B cell (primary cell): Measurements from ENCODE around the gene PAM16. TPM values are rescaled to one million over a fixed set of nuclear protein-coding genes. Genes with fewer than 3 reads are reported as not detected.

Experiments used
- ATAC-seq: fragments of 200-7000 bp; cut with Tn5 transposase; one replicate; pipeline ENCODE4 v1.10.0; 2021; ENCODE audit warnings: low read depth, mild to moderate bottlenecking, moderate number of reproducible peaks, moderate library complexity
- CTCF ChIA-PET: fragments of 350-600 bp; sonication (Branson Sonifier 250); formaldehyde crosslinking; loops from one replicate; lab custom pipeline; 2021; ENCODE audit warnings: antibody characterized with exemption, inconsistent platforms; lab: Charles Lee
- POLR2A ChIA-PET: fragments of 350-600 bp; sonication (Branson Sonifier 250); formaldehyde crosslinking; loops from one replicate; lab custom pipeline; 2021; ENCODE audit warnings: antibody characterized with exemption; lab: Charles Lee
- DNase-seq: peaks from one replicate; pipeline ENCODE4 v3.0.0; 2013
- H2AFZ ChIP-seq: 2 replicates; pipeline ENCODE4 v1.6.1; 2012; ENCODE audit warnings: mild to moderate bottlenecking, low read depth, low read length; ENCODE audit not compliant: insufficient read depth, poor library complexity, severe bottlenecking
- H3K27ac ChIP-seq, 2 donors: 1 replicate in 1 of 2; 2 replicates in 1 of 2; pipeline ENCODE4 v1.5.1; 2012 to 2013; ENCODE audit warnings: low read length in 2 of 2, mild to moderate bottlenecking in 2 of 2, moderate library complexity in 1 of 2
- H3K27me3 ChIP-seq, 4 experiments: fragments of 200-600 bp in 1 of 4; sonication (generic) in 1 of 4; replicated peaks in 1 of 4; 1 replicate in 2 of 4; 2 replicates in 2 of 4; pipeline versions ENCODE4 v1.6.1 to v1.7.0; 2013 to 2016; ENCODE audit warnings: low read length in 3 of 4, mild to moderate bottlenecking in 2 of 4, mixed read lengths in 1 of 4, moderate library complexity in 1 of 4; ENCODE audit not compliant: insufficient read depth in 4 of 4, control insufficient read depth in 3 of 4; ENCODE audit errors: control extremely low read depth in 1 of 4
- H3K36me3 ChIP-seq, 2 experiments: replicated peaks in 1 of 2; 1 replicate in 1 of 2; 2 replicates in 1 of 2; pipeline versions ENCODE4 v1.6.1 to v1.7.1; 2013; ENCODE audit warnings: low read length in 1 of 2; ENCODE audit not compliant: insufficient read depth in 2 of 2, control insufficient read depth in 1 of 2; ENCODE audit errors: control extremely low read depth in 1 of 2, extremely low read depth in 1 of 2
- H3K4me1 ChIP-seq, 2 donors: fragments of 200-600 bp in 1 of 2; sonication (generic) in 1 of 2; 1 replicate in 1 of 2; 2 replicates in 1 of 2; pipeline versions ENCODE4 v1.5.1 to v1.6.1; 2013 to 2017; ENCODE audit warnings: low read length in 2 of 2; ENCODE audit not compliant: control insufficient read depth in 2 of 2, insufficient read depth in 2 of 2
- H3K4me2 ChIP-seq: replicated peaks from 2 replicates; pipeline ENCODE3; 2012; ENCODE audit warnings: mild to moderate bottlenecking, low read depth, low read length; ENCODE audit not compliant: poor library complexity, severe bottlenecking
- H3K4me3 ChIP-seq, 5 experiments: fragments of 200-600 bp in 1 of 5; sonication (generic) in 1 of 5; 1 replicate in 3 of 5; 2 replicates in 2 of 5; pipeline versions ENCODE4 v1.5.1 to v1.7.0; 2011 to 2016; ENCODE audit warnings: low read length in 4 of 5, mild to moderate bottlenecking in 4 of 5, low read depth in 2 of 5, control low read depth in 1 of 5, moderate library complexity in 1 of 5; ENCODE audit not compliant: insufficient read depth in 1 of 5; ENCODE audit errors: control extremely low read depth in 1 of 5, extremely low read depth in 1 of 5
- H3K79me2 ChIP-seq: fragments of 200-600 bp; sonication (generic); one replicate; pipeline ENCODE4 v1.6.0; 2016; ENCODE audit warnings: low read length; ENCODE audit not compliant: control insufficient read depth, insufficient read depth
- H3K9ac ChIP-seq: fragments of 200-600 bp; sonication (generic); 2 replicates; pipeline ENCODE4 v1.6.1; 2017; ENCODE audit warnings: mild to moderate bottlenecking, low read length, moderate library complexity
- H3K9me3 ChIP-seq, 3 donors: one replicate each; pipeline versions ENCODE4 v1.6.1 to v1.7.1; 2013; ENCODE audit warnings: low read length in 2 of 3; ENCODE audit not compliant: control insufficient read depth in 2 of 3, insufficient read depth in 1 of 3; ENCODE audit errors: control extremely low read depth in 1 of 3
- H4K20me1 ChIP-seq: 2 replicates; pipeline ENCODE4 v1.6.0; 2012; ENCODE audit warnings: mild to moderate bottlenecking, low read length; ENCODE audit not compliant: insufficient read depth, control insufficient read depth, poor library complexity, severe bottlenecking
- H3K27ac Mint-ChIP-seq: one replicate; pipeline ENCODE4 v1.8.0; 2021; ENCODE audit warnings: mixed read lengths
- H3K27me3 Mint-ChIP-seq: one replicate; pipeline ENCODE4 v1.8.0; 2021; ENCODE audit warnings: mixed read lengths
- H3K4me1 Mint-ChIP-seq: one replicate; pipeline ENCODE4 v1.8.0; 2021; ENCODE audit warnings: mixed read lengths
- H3K4me3 Mint-ChIP-seq: one replicate; pipeline ENCODE4 v1.8.0; 2021; ENCODE audit warnings: mixed read lengths
- H3K9me3 Mint-ChIP-seq: one replicate; pipeline ENCODE4 v1.8.0; 2022; ENCODE audit warnings: mixed read lengths; ENCODE audit not compliant: insufficient read depth
- EZH2 ChIP-seq: IDR thresholded peaks from 2 replicates; pipeline ENCODE4 v1.6.1; 2012; ENCODE audit warnings: borderline replicate concordance, low read depth, mild to moderate bottlenecking, moderate library complexity, low read length; ENCODE audit not compliant: insufficient read depth, poor library complexity, severe bottlenecking
- WGBS: methylation state at CpG from one replicate; pipeline ENCODE4 v1.1.5; 2013; ENCODE audit warnings: missing lambda C conversion rate; ENCODE audit not compliant: insufficient coverage; 5-methylcytosine and 5-hydroxymethylcytosine counted together
- intact Hi-C: fragments of 100-400 bp; cut with micrococcal nuclease; formaldehyde crosslinking; loops from one replicate; pipeline ENCODE4 v1.10.0; 2022
- polyA plus RNA-seq: library from polyadenylated mRNA; depleted of rRNA; stranded (reverse); fragments of >200 nt; gene quantifications from 2 replicates; pipeline ENCODE4 v1.2.3, GENCODE V29; 2012
- total RNA-seq, 2 donors: library from RNA; stranded (reverse); fragments of 120-200 nt in 1 of 2; gene quantifications; 1 replicate in 1 of 2; 2 replicates in 1 of 2; pipeline versions ENCODE4 v1.2.3 to v1.2.4, GENCODE V29; 2013 to 2022
- TF ChIP-seq, protein P1 (sequence below): fragments of 200-600 bp; IDR thresholded peaks from one replicate; pipeline ENCODE4 v1.8.0; 2022; ENCODE audit warnings: antibody characterized with exemption, mild to moderate bottlenecking

The PAM16 gene
- total and polyA plus RNA-seq, 2 donors (not counting 1 experiment from before 2014, with no cell fraction given), result 57.3 to 64.1 TPM

DNA sequence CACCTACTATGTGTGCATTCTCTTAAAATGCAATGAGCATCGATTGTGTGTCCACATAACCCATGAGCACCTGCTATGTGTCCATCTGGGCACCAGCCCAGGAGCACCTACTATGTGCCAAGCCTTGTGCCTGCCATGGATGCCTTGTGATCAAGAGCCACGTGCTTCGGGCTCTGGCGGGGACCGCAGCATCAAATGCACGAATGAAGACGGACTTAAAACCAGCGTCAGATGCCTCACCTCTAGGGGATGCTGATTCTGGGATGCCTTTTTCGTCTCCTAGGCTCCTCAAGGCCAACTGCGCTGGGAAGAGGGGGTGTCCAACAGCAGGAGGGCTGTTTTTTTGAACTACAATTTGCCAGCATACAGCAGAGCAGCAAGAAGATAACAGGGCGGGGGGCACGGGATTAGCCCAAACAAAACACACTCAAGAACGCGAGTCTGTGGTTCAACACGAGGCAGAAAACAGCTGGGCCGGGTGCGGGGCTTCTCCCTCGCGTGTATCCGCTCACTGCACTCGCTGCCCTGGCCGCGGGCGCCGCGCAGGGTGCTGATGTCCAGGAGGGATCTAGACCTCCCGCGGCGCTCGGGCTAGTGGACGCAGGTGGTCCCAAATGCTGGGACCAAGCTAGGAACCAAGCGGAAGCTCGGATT, 36.5 kb downstream of the PAM16 start:
- Histone ChIP-seq H3K79me2 (no peaks in the 10 kb centered on the region), H3K4me2 (peak overlapping the region; percentile 97), H3K4me3 (peak overlapping the region; percentile 11 to 65 (median 52)), H3K36me3 (no peaks in the 10 kb centered on the region), H3K27ac (no peak overlapping the region), H3K4me1 (peaks cover 28 to 36% of the 10 kb centered on the region in 2 donors), H3K9me3 (peaks cover 0 to 12% (median 0%) of the 10 kb centered on the region in 3 donors), H3K9ac (peak overlapping the region; percentile 64), H4K20me1 (no peaks in the 10 kb centered on the region), H2AFZ (peak overlapping the region; percentile 69), H3K27me3 (peaks cover 0 to 53% (median 22%) of the 10 kb centered on the region in 4 experiments)
- CTCF ChIA-PET, result interaction anchor here (15.7 kb wide), 1 partner anchor 14 kb away, joined by 165 read pairs; no protein-coding TSS in a partner anchor
- Mint-ChIP-seq H3K4me3 (peak overlapping the region; percentile 92), H3K27me3 (peaks cover 11% of the 10 kb centered on the region), H3K9me3 (no peaks in the 10 kb centered on the region), H3K4me1 (peaks cover 20% of the 10 kb centered on the region), H3K27ac (peak overlapping the region; percentile 65)
- intact Hi-C loops, result no loop called here
- DNase-seq, result peak; percentile 64
- peak; percentile 99 for TF ChIP-seq EZH2
- TF ChIP-seq, protein P1, sequence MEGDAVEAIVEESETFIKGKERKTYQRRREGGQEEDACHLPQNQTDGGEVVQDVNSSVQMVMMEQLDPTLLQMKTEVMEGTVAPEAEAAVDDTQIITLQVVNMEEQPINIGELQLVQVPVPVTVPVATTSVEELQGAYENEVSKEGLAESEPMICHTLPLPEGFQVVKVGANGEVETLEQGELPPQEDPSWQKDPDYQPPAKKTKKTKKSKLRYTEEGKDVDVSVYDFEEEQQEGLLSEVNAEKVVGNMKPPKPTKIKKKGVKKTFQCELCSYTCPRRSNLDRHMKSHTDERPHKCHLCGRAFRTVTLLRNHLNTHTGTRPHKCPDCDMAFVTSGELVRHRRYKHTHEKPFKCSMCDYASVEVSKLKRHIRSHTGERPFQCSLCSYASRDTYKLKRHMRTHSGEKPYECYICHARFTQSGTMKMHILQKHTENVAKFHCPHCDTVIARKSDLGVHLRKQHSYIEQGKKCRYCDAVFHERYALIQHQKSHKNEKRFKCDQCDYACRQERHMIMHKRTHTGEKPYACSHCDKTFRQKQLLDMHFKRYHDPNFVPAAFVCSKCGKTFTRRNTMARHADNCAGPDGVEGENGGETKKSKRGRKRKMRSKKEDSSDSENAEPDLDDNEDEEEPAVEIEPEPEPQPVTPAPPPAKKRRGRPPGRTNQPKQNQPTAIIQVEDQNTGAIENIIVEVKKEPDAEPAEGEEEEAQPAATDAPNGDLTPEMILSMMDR, result no peak
- no peak for ATAC-seq
- WGBS, result 4% methylated on average over 31 of the region's 33 CpGs
- POLR2A ChIA-PET, result no interaction called here
